Sigmoid colon (tissue), 7 donors: ENCODE measurements around the gene EPAS1. TPM values are rescaled to one million over a fixed set of nuclear protein-coding genes. Genes with fewer than 3 reads are reported as not detected.

Experiments used
- DNase-seq: peaks from one replicate; pipeline ENCODE4 v3.0.0-alpha.2; 2019
- H3K27ac ChIP-seq, 4 donors: fragments of 200-600 bp; sonication (generic); one replicate each; pipeline ENCODE4 v1.5.1; 2016 to 2019; ENCODE audit warnings: mild to moderate bottlenecking in 1 of 4
- H3K27me3 ChIP-seq, 3 donors: fragments of 200-600 bp; sonication (generic); one replicate each; pipeline ENCODE4 v1.5.1; 2019; ENCODE audit warnings: mild to moderate bottlenecking in 1 of 3
- H3K36me3 ChIP-seq, 4 donors: fragments of 200-600 bp; sonication (generic); one replicate each; pipeline ENCODE4 v1.5.1; 2016 to 2019
- H3K4me1 ChIP-seq, 4 donors: fragments of 200-600 bp; sonication (generic); one replicate each; pipeline ENCODE4 v1.5.1; 2017 to 2019
- H3K4me3 ChIP-seq, 4 donors: fragments of 200-600 bp; sonication (generic); one replicate each; pipeline ENCODE4 v1.5.1; 2017 to 2019; ENCODE audit warnings: mild to moderate bottlenecking in 2 of 4, moderate library complexity in 1 of 4
- H3K9me3 ChIP-seq, 4 donors: fragments of 200-600 bp in 3 of 4; sonication (generic) in 3 of 4; one replicate each; pipeline versions ENCODE4 v1.5.1 to v1.6.1; 2013 to 2019
- EP300 ChIP-seq, 4 donors: sonication (generic); formaldehyde crosslinking; IDR thresholded peaks; one replicate each; pipeline ENCODE4 v1.6.1; 2017; ENCODE audit warnings: antibody characterized with exemption in 4 of 4
- POLR2A ChIP-seq, 2 donors: fragments of 450-650 bp; IDR thresholded peaks; one replicate each; pipeline ENCODE4 v1.6.1; 2016; ENCODE audit warnings: antibody characterized with exemption in 2 of 2, mild to moderate bottlenecking in 2 of 2, moderate library complexity in 2 of 2
- POLR2AphosphoS5 ChIP-seq, 4 donors: sonication (generic); formaldehyde crosslinking; IDR thresholded peaks; one replicate each; pipeline ENCODE4 v1.6.1; 2017; ENCODE audit warnings: antibody characterized with exemption in 4 of 4
- WGBS, 2 donors: extraction: QIAGEN DNeasy Blood & Tissue Kit; methylation state at CpG; one replicate each; pipeline ENCODE4 v1.1.7; 2013; 5-methylcytosine and 5-hydroxymethylcytosine counted together
- intact Hi-C: fragments of 100-400 bp; cut with DNase I; formaldehyde crosslinking; loops from one replicate; pipeline ENCODE4 v1.15.1; 2023
- polyA plus RNA-seq, 3 donors: library from polyadenylated mRNA; stranded (reverse); fragments of 200-250 nt; gene quantifications; one replicate each; pipeline ENCODE4 v1.2.3, GENCODE V29; 2013
- total RNA-seq, 4 donors: library from RNA; depleted of rRNA; stranded (reverse); fragments of >200 nt; gene quantifications; one replicate each; pipeline ENCODE4 v1.1.0, GENCODE V29; 2016
- TF ChIP-seq, protein P1 (sequence below), 4 experiments: fragments of 450-650 bp in 3 of 4; fragments of 200-600 bp in 1 of 4; IDR thresholded peaks; one replicate each; pipeline ENCODE4 v1.5.1; 2016 to 2019; ENCODE audit warnings: antibody characterized with exemption in 4 of 4, mild to moderate bottlenecking in 3 of 4, moderate library complexity in 2 of 4
- donor health status: healthy with polysubstance abuse.
- donor health status: Bipolar disorder and iron deficiency.
- donor health status: healthy.

Gene EPAS1
- total and polyA plus RNA-seq, 7 donors = 56.8 to 97.8 (median 62.2) TPM

GRCh38 chr2:46387292-46387691 lies 90.1 kb downstream of the EPAS1 start:
- TF ChIP-seq, protein P1, sequence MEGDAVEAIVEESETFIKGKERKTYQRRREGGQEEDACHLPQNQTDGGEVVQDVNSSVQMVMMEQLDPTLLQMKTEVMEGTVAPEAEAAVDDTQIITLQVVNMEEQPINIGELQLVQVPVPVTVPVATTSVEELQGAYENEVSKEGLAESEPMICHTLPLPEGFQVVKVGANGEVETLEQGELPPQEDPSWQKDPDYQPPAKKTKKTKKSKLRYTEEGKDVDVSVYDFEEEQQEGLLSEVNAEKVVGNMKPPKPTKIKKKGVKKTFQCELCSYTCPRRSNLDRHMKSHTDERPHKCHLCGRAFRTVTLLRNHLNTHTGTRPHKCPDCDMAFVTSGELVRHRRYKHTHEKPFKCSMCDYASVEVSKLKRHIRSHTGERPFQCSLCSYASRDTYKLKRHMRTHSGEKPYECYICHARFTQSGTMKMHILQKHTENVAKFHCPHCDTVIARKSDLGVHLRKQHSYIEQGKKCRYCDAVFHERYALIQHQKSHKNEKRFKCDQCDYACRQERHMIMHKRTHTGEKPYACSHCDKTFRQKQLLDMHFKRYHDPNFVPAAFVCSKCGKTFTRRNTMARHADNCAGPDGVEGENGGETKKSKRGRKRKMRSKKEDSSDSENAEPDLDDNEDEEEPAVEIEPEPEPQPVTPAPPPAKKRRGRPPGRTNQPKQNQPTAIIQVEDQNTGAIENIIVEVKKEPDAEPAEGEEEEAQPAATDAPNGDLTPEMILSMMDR (IDR thresholded peaks at IDR 0.05) = no peak
- no peak for TF ChIP-seq POLR2AphosphoS5 (IDR thresholded peaks at IDR 0.05)
- no peak overlapping the region for H3K4me3 ChIP-seq
- H3K27ac ChIP-seq = no peak overlapping the region
- H3K4me1 ChIP-seq = no peaks in the 10 kb centered on the region
- peaks cover 0 to 14% (median 2%) of the 10 kb centered on the region in 4 donors for H3K36me3 ChIP-seq
- WGBS, 2 donors = 76 to 93% methylated on average over 3 of the region's 3 CpGs
- no peak for DNase-seq
- intact Hi-C loops = no loop called here
- no peaks in the 10 kb centered on the region for H3K27me3 ChIP-seq
- no peaks in the 10 kb centered on the region for H3K9me3 ChIP-seq

- Histone ChIP-seq H3K4me1 (no peaks in the 10 kb centered on the region), H3K27me3 (no peaks in the 10 kb centered on the region), H3K36me3 (peaks cover 0 to 8% (median 2%) of the 10 kb centered on the region in 4 donors), H3K4me3 (no peak overlapping the region), H3K27ac (peak overlapping the region in 1 of 4 donors; percentile 24), H3K9me3 (no peaks in the 10 kb centered on the region)
- TF ChIP-seq EP300 (IDR thresholded peaks at IDR 0.05) = no peak
- TF ChIP-seq, protein P1 (IDR thresholded peaks at IDR 0.05) = no peak
- no peak for TF ChIP-seq POLR2AphosphoS5 (IDR thresholded peaks at IDR 0.05)
- TF ChIP-seq POLR2A (IDR thresholded peaks at IDR 0.05) = no peak
- no peak for DNase-seq
- 95 to 96% methylated on average over 5 of the region's 5 CpGs for WGBS, 2 donors
- intact Hi-C loops = no loop called here
These were observed 90.8 kb downstream of the EPAS1 start for GRCh38 chr2:46387886-46388515.

DNA sequence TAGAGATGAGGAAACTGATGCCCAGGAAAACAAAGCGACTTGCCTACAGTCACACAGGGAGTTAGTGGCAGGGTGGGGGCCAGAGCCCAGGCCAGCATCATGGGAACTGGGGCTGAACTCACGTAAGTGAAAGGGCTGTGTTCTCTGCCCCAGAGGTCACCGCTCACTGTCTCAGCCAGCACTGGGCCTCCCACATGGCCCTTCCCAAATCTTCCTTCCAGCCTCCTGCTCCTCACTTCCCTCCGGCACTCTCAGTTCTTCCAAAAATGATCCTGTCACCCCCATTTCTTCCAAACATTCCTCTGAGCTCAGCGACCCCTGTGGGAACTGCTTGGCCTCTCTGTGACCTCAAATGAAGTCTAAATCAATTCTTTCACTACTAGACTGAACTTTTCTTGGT lies 91.7 kb downstream of the EPAS1 start:
- no peak for DNase-seq
- 91 to 93% methylated on average over 5 of the region's 5 CpGs for WGBS, 2 donors

GRCh38 chr2:46389417-46389916 lies 92.3 kb downstream of the EPAS1 start:
- WGBS, 2 donors = 91 to 92% methylated on average over 13 of the region's 13 CpGs
- TF ChIP-seq, protein P1 (IDR thresholded peaks at IDR 0.05) = no peak
- TF ChIP-seq POLR2AphosphoS5 (IDR thresholded peaks at IDR 0.05) (no peak), EP300 (IDR thresholded peaks at IDR 0.05) (no peak), POLR2A (IDR thresholded peaks at IDR 0.05) (no peak)
- H3K27me3 ChIP-seq = no peaks in the 10 kb centered on the region
- no peak overlapping the region for H3K27ac ChIP-seq
- peaks cover 0 to 3% (median 1%) of the 10 kb centered on the region in 4 donors for H3K36me3 ChIP-seq
- DNase-seq = no peak
- no peaks in the 10 kb centered on the region for H3K4me1 ChIP-seq
- H3K4me3 ChIP-seq = no peak overlapping the region
- H3K9me3 ChIP-seq = no peaks in the 10 kb centered on the region
- intact Hi-C loops = no loop called here

More for the DNA sequence above, 91.7 kb downstream of the EPAS1 start:
- H3K9me3 ChIP-seq = no peaks in the 10 kb centered on the region
- no peaks in the 10 kb centered on the region for H3K27me3 ChIP-seq
- intact Hi-C loops = no loop called here
- H3K4me3 ChIP-seq = no peak overlapping the region
- peak overlapping the region in 1 of 4 donors; percentile 17 for H3K27ac ChIP-seq
- TF ChIP-seq POLR2A (IDR thresholded peaks at IDR 0.05) (no peak), EP300 (IDR thresholded peaks at IDR 0.05) (no peak), POLR2AphosphoS5 (IDR thresholded peaks at IDR 0.05) (no peak)
- TF ChIP-seq, protein P1 (IDR thresholded peaks at IDR 0.05) = no peak
- H3K36me3 ChIP-seq = peaks cover 0 to 8% (median 2%) of the 10 kb centered on the region in 4 donors
- no peaks in the 10 kb centered on the region for H3K4me1 ChIP-seq
